Measurements from ENCODE around the gene KRT77. TPM values are rescaled to one million over a fixed set of nuclear protein-coding genes. Genes with fewer than 3 reads are reported as not detected.

Gene KRT77
- total RNA-seq, 1 donor from 2014 or later: not detected

DNA sequence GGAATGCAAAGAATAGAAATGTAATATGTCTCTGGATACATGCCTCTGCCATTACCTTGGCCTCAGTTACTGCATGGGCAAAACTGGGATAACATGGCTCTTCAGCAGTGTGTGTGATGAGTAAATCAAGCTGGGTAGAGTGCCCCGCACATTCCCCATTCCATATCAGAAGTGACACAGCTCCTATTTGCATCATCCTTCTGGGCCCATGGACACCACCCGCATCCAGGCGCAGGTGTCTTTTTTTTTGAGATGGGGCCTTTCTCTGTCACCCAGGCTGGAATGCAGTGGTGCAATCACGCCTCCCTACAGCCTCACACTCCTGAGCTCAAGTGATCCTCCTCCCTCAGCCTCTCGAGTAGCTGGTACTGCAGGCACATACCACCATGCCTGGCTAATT, 42.2 kb upstream of the KRT77 start:
- TF ChIP-seq, protein P1, sequence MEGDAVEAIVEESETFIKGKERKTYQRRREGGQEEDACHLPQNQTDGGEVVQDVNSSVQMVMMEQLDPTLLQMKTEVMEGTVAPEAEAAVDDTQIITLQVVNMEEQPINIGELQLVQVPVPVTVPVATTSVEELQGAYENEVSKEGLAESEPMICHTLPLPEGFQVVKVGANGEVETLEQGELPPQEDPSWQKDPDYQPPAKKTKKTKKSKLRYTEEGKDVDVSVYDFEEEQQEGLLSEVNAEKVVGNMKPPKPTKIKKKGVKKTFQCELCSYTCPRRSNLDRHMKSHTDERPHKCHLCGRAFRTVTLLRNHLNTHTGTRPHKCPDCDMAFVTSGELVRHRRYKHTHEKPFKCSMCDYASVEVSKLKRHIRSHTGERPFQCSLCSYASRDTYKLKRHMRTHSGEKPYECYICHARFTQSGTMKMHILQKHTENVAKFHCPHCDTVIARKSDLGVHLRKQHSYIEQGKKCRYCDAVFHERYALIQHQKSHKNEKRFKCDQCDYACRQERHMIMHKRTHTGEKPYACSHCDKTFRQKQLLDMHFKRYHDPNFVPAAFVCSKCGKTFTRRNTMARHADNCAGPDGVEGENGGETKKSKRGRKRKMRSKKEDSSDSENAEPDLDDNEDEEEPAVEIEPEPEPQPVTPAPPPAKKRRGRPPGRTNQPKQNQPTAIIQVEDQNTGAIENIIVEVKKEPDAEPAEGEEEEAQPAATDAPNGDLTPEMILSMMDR (IDR thresholded peaks at IDR 0.05): no peak
- no peaks in the 10 kb centered on the region for H3K4me1 ChIP-seq
- H3K27me3 ChIP-seq: peaks cover 5% of the 10 kb centered on the region
- no peak for ATAC-seq
- H3K27ac ChIP-seq: no peak overlapping the region
- H3K36me3 ChIP-seq: no peaks in the 10 kb centered on the region
- H3K4me3 ChIP-seq: no peak overlapping the region
- intact Hi-C loops (cut with DNase I): no loop called here
- DNase-seq: no peak
- H3K9me3 ChIP-seq: no peaks in the 10 kb centered on the region

DNA sequence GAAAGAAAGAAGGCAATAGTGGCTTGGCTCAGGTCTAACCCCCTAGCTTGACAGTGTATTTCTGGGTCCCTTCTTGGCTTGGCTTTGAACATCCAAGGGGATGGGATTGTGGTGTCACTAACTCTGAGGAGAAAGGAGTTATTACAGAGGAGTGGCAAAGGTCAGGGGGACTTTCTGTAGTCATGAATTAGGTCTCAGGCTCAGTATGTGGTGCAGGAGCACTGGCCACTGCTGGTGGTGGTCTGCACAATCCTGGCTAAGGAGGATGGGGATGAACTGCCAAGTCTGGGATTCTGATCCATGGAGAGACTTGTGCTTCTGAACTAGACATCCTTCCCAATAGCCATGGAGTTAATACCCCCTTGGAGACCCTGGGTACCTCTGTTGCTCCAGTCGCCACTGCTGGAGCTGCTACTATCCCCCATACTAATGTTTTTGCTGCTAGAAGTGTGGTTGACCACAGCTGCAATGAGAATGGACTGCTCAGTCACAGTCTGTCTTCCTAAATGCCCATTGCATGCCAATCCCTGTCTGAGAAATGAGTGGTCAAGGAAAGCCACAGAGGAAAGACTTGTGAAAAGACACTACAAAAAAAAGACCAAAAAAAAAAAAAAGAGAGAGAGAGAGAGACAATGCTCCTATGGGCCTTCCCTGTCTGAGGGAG, 41.3 kb upstream of the KRT77 start:
- TF ChIP-seq, protein P1 (IDR thresholded peaks at IDR 0.05): no peak
- H3K27ac ChIP-seq: no peak overlapping the region
- no peaks in the 10 kb centered on the region for H3K36me3 ChIP-seq
- no peaks in the 10 kb centered on the region for H3K9me3 ChIP-seq
- intact Hi-C loops (cut with DNase I): no loop called here
- no peaks in the 10 kb centered on the region for H3K4me1 ChIP-seq
- no peak for DNase-seq
- H3K4me3 ChIP-seq: no peak overlapping the region
- peaks cover 5% of the 10 kb centered on the region for H3K27me3 ChIP-seq
- no peak for ATAC-seq

DNA sequence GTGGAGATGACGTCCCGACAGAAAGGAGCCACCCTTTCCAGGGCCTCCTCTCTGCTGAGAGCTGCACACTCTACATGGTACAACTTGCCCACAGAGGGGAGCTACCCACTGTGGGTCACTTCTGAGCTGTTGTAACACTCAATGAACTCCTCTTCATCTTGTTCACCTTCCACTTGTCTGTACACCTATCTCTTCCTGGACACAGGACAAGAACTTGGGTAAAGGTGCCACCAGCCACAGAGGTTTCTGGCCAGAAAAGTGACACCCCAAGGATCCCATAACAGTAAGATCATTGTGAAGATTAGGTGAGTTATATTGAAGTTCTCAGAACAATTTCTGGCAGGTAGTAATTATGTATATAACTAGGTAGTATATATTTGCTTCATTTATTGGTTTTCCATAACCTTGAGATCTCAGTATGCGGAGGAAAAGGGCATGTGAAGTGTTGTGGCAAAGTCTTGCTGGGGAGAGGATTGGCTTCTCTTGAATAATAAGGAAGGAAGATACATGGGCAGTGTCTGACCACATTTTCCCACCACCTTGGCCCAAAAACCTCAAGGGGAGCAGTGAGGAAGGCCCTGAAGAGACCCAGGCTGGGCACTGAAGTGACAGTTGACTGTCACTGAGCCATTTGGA, 39.6 kb upstream of the KRT77 start:
- ATAC-seq (no peak), DNase-seq (no peak)
- intact Hi-C loops (cut with DNase I): no loop called here
- TF ChIP-seq, protein P1 (IDR thresholded peaks at IDR 0.05): no peak
- Histone ChIP-seq H3K27ac (no peak overlapping the region), H3K27me3 (peaks cover 5% of the 10 kb centered on the region), H3K36me3 (no peaks in the 10 kb centered on the region), H3K4me3 (no peak overlapping the region), H3K9me3 (no peaks in the 10 kb centered on the region), H3K4me1 (no peaks in the 10 kb centered on the region)

DNA sequence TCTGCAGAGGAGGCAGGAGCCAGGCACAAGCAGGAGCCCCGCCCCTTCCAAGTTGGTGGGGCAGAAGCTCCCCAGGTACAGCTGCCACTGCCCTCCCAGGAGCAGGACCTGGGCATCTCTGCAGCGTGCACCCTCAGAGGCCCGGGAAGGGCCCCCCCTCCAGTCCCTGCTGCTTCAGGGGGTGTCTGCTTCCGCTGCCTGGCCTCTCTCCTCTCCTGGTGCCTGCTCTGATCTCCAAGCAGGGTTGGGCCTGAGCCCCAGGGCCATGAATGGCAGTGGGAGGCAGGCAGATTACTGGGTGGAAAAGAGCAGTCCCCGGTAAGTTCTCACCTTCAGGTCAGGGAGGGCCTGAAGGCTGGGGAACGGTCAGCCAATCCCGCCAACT, 38.9 kb upstream of the KRT77 start:
- intact Hi-C loops (cut with DNase I): no loop called here

DNA sequence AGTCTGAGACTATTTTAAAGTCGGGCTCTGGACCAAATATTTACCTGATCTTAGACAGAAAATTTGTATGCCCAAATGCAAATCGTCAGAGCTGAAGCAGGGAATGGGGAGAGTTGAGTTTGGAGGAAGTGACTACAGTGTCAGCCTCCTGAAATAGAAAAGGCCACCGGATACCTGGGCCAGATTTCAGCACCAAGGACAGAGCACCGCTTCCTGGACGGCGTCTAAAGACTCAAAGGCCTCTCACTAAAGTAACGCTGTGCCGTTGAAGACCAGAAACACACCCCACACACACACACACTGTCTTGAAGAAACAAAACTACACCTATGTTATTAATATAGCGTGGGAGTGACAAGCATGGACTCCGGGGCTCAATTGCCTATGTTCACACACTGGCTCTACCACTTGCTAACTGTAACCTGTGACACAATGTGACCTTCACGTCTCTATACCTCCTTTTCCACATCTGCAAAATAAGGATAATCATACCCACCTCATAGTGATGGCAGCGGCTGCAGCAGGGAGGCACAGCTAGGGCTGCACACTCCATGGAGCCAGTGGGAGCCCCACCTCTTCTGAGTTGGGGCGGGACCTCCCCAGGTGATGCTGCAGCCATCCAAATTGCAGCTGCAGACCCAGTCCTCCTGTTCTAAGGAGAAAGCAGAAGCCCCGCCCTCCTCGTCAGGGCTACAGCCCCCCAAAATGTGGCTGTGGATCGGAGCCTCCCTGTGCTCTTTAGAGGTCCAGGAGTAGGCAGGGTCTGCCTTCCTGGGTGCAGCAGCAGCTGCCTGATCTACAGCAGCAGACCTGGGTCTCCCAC, 38.3 kb upstream of the KRT77 start:
- peak; percentile 72 for DNase-seq
- Histone ChIP-seq H3K27ac (no peak overlapping the region), H3K4me3 (no peak overlapping the region), H3K4me1 (no peaks in the 10 kb centered on the region), H3K9me3 (no peaks in the 10 kb centered on the region), H3K27me3 (peaks cover 5% of the 10 kb centered on the region), H3K36me3 (no peaks in the 10 kb centered on the region)
- peak; percentile 77 for ATAC-seq
- TF ChIP-seq, protein P1 (IDR thresholded peaks at IDR 0.05): no peak
- intact Hi-C loops (cut with DNase I): no loop called here

More for the DNA sequence above, 38.9 kb upstream of the KRT77 start:
- H3K36me3 ChIP-seq: no peaks in the 10 kb centered on the region
- H3K4me1 ChIP-seq: no peaks in the 10 kb centered on the region
- ATAC-seq: no peak
- TF ChIP-seq, protein P1 (IDR thresholded peaks at IDR 0.05): no peak
- H3K4me3 ChIP-seq: no peak overlapping the region
- peaks cover 5% of the 10 kb centered on the region for H3K27me3 ChIP-seq
- no peaks in the 10 kb centered on the region for H3K9me3 ChIP-seq
- DNase-seq: no peak
- no peak overlapping the region for H3K27ac ChIP-seq
